B cell (primary cell): Measurements from ENCODE around the gene R3HDM4. TPM values are rescaled to one million over a fixed set of nuclear protein-coding genes. Genes with fewer than 3 reads are reported as not detected.

Source experiments
- ATAC-seq: fragments of 200-7000 bp; cut with Tn5 transposase; one replicate; pipeline ENCODE4 v1.10.0; 2021; ENCODE audit warnings: low read depth, mild to moderate bottlenecking, moderate number of reproducible peaks, moderate library complexity
- CTCF ChIA-PET: fragments of 350-600 bp; sonication (Branson Sonifier 250); formaldehyde crosslinking; loops from one replicate; lab custom pipeline; 2021; ENCODE audit warnings: antibody characterized with exemption, inconsistent platforms; lab: Charles Lee
- POLR2A ChIA-PET: fragments of 350-600 bp; sonication (Branson Sonifier 250); formaldehyde crosslinking; loops from one replicate; lab custom pipeline; 2021; ENCODE audit warnings: antibody characterized with exemption; lab: Charles Lee
- DNase-seq: peaks from one replicate; pipeline ENCODE4 v3.0.0; 2013
- H2AFZ ChIP-seq: 2 replicates; pipeline ENCODE4 v1.6.1; 2012; ENCODE audit warnings: mild to moderate bottlenecking, low read depth, low read length; ENCODE audit not compliant: insufficient read depth, poor library complexity, severe bottlenecking
- H3K27ac ChIP-seq, 2 donors: 1 replicate in 1 of 2; 2 replicates in 1 of 2; pipeline ENCODE4 v1.5.1; 2012 to 2013; ENCODE audit warnings: low read length in 2 of 2, mild to moderate bottlenecking in 2 of 2, moderate library complexity in 1 of 2
- H3K27me3 ChIP-seq, 4 experiments: fragments of 200-600 bp in 1 of 4; sonication (generic) in 1 of 4; replicated peaks in 1 of 4; 1 replicate in 2 of 4; 2 replicates in 2 of 4; pipeline versions ENCODE4 v1.6.1 to v1.7.0; 2013 to 2016; ENCODE audit warnings: low read length in 3 of 4, mild to moderate bottlenecking in 2 of 4, mixed read lengths in 1 of 4, moderate library complexity in 1 of 4; ENCODE audit not compliant: insufficient read depth in 4 of 4, control insufficient read depth in 3 of 4; ENCODE audit errors: control extremely low read depth in 1 of 4
- H3K36me3 ChIP-seq, 2 experiments: replicated peaks in 1 of 2; 1 replicate in 1 of 2; 2 replicates in 1 of 2; pipeline versions ENCODE4 v1.6.1 to v1.7.1; 2013; ENCODE audit warnings: low read length in 1 of 2; ENCODE audit not compliant: insufficient read depth in 2 of 2, control insufficient read depth in 1 of 2; ENCODE audit errors: control extremely low read depth in 1 of 2, extremely low read depth in 1 of 2
- H3K4me1 ChIP-seq, 2 donors: fragments of 200-600 bp in 1 of 2; sonication (generic) in 1 of 2; 1 replicate in 1 of 2; 2 replicates in 1 of 2; pipeline versions ENCODE4 v1.5.1 to v1.6.1; 2013 to 2017; ENCODE audit warnings: low read length in 2 of 2; ENCODE audit not compliant: control insufficient read depth in 2 of 2, insufficient read depth in 2 of 2
- H3K4me2 ChIP-seq: replicated peaks from 2 replicates; pipeline ENCODE3; 2012; ENCODE audit warnings: mild to moderate bottlenecking, low read depth, low read length; ENCODE audit not compliant: poor library complexity, severe bottlenecking
- H3K4me3 ChIP-seq, 5 experiments: fragments of 200-600 bp in 1 of 5; sonication (generic) in 1 of 5; 1 replicate in 3 of 5; 2 replicates in 2 of 5; pipeline versions ENCODE4 v1.5.1 to v1.7.0; 2011 to 2016; ENCODE audit warnings: low read length in 4 of 5, mild to moderate bottlenecking in 4 of 5, low read depth in 2 of 5, control low read depth in 1 of 5, moderate library complexity in 1 of 5; ENCODE audit not compliant: insufficient read depth in 1 of 5; ENCODE audit errors: control extremely low read depth in 1 of 5, extremely low read depth in 1 of 5
- H3K79me2 ChIP-seq: fragments of 200-600 bp; sonication (generic); one replicate; pipeline ENCODE4 v1.6.0; 2016; ENCODE audit warnings: low read length; ENCODE audit not compliant: control insufficient read depth, insufficient read depth
- H3K9ac ChIP-seq: fragments of 200-600 bp; sonication (generic); 2 replicates; pipeline ENCODE4 v1.6.1; 2017; ENCODE audit warnings: mild to moderate bottlenecking, low read length, moderate library complexity
- H3K9me3 ChIP-seq, 3 donors: one replicate each; pipeline versions ENCODE4 v1.6.1 to v1.7.1; 2013; ENCODE audit warnings: low read length in 2 of 3; ENCODE audit not compliant: control insufficient read depth in 2 of 3, insufficient read depth in 1 of 3; ENCODE audit errors: control extremely low read depth in 1 of 3
- H4K20me1 ChIP-seq: 2 replicates; pipeline ENCODE4 v1.6.0; 2012; ENCODE audit warnings: mild to moderate bottlenecking, low read length; ENCODE audit not compliant: insufficient read depth, control insufficient read depth, poor library complexity, severe bottlenecking
- H3K27ac Mint-ChIP-seq: one replicate; pipeline ENCODE4 v1.8.0; 2021; ENCODE audit warnings: mixed read lengths
- H3K27me3 Mint-ChIP-seq: one replicate; pipeline ENCODE4 v1.8.0; 2021; ENCODE audit warnings: mixed read lengths
- H3K4me1 Mint-ChIP-seq: one replicate; pipeline ENCODE4 v1.8.0; 2021; ENCODE audit warnings: mixed read lengths
- H3K4me3 Mint-ChIP-seq: one replicate; pipeline ENCODE4 v1.8.0; 2021; ENCODE audit warnings: mixed read lengths
- H3K9me3 Mint-ChIP-seq: one replicate; pipeline ENCODE4 v1.8.0; 2022; ENCODE audit warnings: mixed read lengths; ENCODE audit not compliant: insufficient read depth
- EZH2 ChIP-seq: IDR thresholded peaks from 2 replicates; pipeline ENCODE4 v1.6.1; 2012; ENCODE audit warnings: borderline replicate concordance, low read depth, mild to moderate bottlenecking, moderate library complexity, low read length; ENCODE audit not compliant: insufficient read depth, poor library complexity, severe bottlenecking
- WGBS: methylation state at CpG from one replicate; pipeline ENCODE4 v1.1.5; 2013; ENCODE audit warnings: missing lambda C conversion rate; ENCODE audit not compliant: insufficient coverage; 5-methylcytosine and 5-hydroxymethylcytosine counted together
- intact Hi-C: fragments of 100-400 bp; cut with micrococcal nuclease; formaldehyde crosslinking; loops from one replicate; pipeline ENCODE4 v1.10.0; 2022
- polyA plus RNA-seq: library from polyadenylated mRNA; depleted of rRNA; stranded (reverse); fragments of >200 nt; gene quantifications from 2 replicates; pipeline ENCODE4 v1.2.3, GENCODE V29; 2012
- total RNA-seq, 2 donors: library from RNA; stranded (reverse); fragments of 120-200 nt in 1 of 2; gene quantifications; 1 replicate in 1 of 2; 2 replicates in 1 of 2; pipeline versions ENCODE4 v1.2.3 to v1.2.4, GENCODE V29; 2013 to 2022
- TF ChIP-seq, protein P1 (sequence below): fragments of 200-600 bp; IDR thresholded peaks from one replicate; pipeline ENCODE4 v1.8.0; 2022; ENCODE audit warnings: antibody characterized with exemption, mild to moderate bottlenecking

R3HDM4 gene
- total and polyA plus RNA-seq, 2 donors (not counting 1 experiment from before 2014, with no cell fraction given), result 168 to 176 TPM

DNA sequence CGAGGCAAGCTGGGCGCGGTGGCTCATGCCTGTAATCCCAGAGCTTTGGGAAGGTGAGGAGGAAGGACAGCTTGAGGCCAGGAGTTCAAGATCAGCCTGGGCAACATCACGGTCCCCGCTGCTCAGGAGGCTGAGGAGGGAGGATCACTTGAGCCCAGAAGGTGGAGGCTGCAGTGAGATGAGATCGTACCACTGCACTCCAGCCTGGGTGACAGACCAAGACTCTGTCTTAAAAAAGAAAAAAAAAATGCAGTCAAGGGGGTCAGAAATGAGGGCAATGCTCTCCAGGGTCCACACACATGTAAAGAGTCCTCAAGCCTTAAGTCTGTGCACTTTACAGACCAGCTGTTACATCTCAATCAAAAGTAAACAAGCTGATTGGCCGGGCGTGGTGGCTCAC is 8.5 kb downstream of the R3HDM4 start:
- H3K4me3 ChIP-seq, result no peak overlapping the region
- WGBS, result 94% methylated on average over 6 of the region's 8 CpGs
- ATAC-seq (no peak), DNase-seq (no peak)
- H2AFZ ChIP-seq, result no peak overlapping the region
- TF ChIP-seq, protein P1, sequence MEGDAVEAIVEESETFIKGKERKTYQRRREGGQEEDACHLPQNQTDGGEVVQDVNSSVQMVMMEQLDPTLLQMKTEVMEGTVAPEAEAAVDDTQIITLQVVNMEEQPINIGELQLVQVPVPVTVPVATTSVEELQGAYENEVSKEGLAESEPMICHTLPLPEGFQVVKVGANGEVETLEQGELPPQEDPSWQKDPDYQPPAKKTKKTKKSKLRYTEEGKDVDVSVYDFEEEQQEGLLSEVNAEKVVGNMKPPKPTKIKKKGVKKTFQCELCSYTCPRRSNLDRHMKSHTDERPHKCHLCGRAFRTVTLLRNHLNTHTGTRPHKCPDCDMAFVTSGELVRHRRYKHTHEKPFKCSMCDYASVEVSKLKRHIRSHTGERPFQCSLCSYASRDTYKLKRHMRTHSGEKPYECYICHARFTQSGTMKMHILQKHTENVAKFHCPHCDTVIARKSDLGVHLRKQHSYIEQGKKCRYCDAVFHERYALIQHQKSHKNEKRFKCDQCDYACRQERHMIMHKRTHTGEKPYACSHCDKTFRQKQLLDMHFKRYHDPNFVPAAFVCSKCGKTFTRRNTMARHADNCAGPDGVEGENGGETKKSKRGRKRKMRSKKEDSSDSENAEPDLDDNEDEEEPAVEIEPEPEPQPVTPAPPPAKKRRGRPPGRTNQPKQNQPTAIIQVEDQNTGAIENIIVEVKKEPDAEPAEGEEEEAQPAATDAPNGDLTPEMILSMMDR, result no peak
- TF ChIP-seq EZH2, result no peak
- Mint-ChIP-seq H3K27ac (peak overlapping the region; percentile 32), H3K27me3 (no peaks in the 10 kb centered on the region), H3K9me3 (no peaks in the 10 kb centered on the region), H3K4me1 (peaks cover 51% of the 10 kb centered on the region), H3K4me3 (no peak overlapping the region)
- ChIA-PET POLR2A (interaction anchor here (0.6 to 5.7 kb wide), 3 partner anchors 11 to 53 kb away, joined by 3 to 56 read pairs (median 13); partner anchors contain the start of genes MED16 and RNU6-9), CTCF (interaction anchor here (1.0 kb wide), 1 partner anchor 11 kb away, joined by 6 read pairs; the partner anchor contains the start of gene RNU6-9)
- H4K20me1 ChIP-seq, result peaks cover 46% of the 10 kb centered on the region
- no peak overlapping the region for H3K9ac ChIP-seq
- H3K27ac ChIP-seq, result no peak overlapping the region
- H3K4me1 ChIP-seq, result peaks cover 37 to 46% of the 10 kb centered on the region in 2 donors
- H3K4me2 ChIP-seq, result no peak overlapping the region
- peaks cover 0 to 4% (median 0%) of the 10 kb centered on the region in 3 donors for H3K9me3 ChIP-seq
- H3K36me3 ChIP-seq, result peaks cover 0 to 38% of the 10 kb centered on the region in 2 experiments
- no peaks in the 10 kb centered on the region for H3K27me3 ChIP-seq
- H3K79me2 ChIP-seq, result peaks cover 70% of the 10 kb centered on the region
- intact Hi-C loops, result no loop called here

DNA sequence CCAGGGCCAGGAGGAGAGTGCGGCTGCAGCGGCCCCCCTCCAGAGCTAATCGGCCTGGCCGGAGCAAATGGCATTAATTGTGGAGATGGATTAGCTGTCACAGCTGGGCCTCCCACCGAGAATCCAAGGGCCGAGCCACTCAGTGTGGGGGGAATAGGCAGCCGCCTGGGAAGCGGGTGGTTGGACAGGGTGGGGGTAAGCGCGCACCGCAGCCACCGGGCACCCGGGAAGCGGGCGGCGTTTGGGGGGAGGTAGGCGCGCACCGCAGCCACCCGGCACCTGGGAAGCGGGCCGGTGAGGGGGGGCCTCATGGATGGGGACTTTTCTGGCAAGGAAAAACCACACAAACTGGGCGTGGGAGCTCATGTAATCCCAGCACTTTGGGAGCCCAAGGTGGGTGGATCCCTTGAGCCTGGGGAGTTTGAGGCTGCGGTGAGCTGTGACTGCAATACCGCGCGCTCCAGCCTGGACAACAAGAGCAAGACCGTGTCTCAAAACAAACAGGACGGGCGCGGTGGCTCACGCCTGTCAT is 9.7 kb downstream of the R3HDM4 start:
- Histone ChIP-seq H3K9ac (no peak overlapping the region), H3K4me2 (no peak overlapping the region), H3K27ac (no peak overlapping the region), H3K4me1 (peaks cover 27 to 42% of the 10 kb centered on the region in 2 donors), H3K36me3 (peaks cover 0 to 48% of the 10 kb centered on the region in 2 experiments), H3K79me2 (peaks cover 63% of the 10 kb centered on the region), H3K9me3 (peaks cover 0 to 4% (median 0%) of the 10 kb centered on the region in 3 donors), H3K4me3 (no peak overlapping the region), H4K20me1 (peaks cover 57% of the 10 kb centered on the region), H3K27me3 (no peaks in the 10 kb centered on the region), H2AFZ (no peak overlapping the region)
- ATAC-seq (no peak), DNase-seq (no peak)
- WGBS, result 98% methylated on average over 22 of the region's 32 CpGs
- TF ChIP-seq EZH2, result no peak
- TF ChIP-seq, protein P1, result no peak
- ChIA-PET POLR2A (interaction anchor here (1.5 kb wide), 1 partner anchor 10 kb away, joined by 5 read pairs; the partner anchor contains the start of genes MED16 and RNU6-9), CTCF (interaction anchor here (0.7 to 1.0 kb wide), 3 partner anchors 10 to 79 kb away, joined by 3 to 6 read pairs (median 3); partner anchors contain the start of genes MED16 and RNU6-9)
- no peaks in the 10 kb centered on the region for H3K9me3 Mint-ChIP-seq
- no peaks in the 10 kb centered on the region for H3K27me3 Mint-ChIP-seq
- peaks cover 47% of the 10 kb centered on the region for H3K4me1 Mint-ChIP-seq
- no peak overlapping the region for H3K27ac Mint-ChIP-seq
- intact Hi-C loops, result no loop called here
- H3K4me3 Mint-ChIP-seq, result no peak overlapping the region
